HepG2 (cell line): ENCODE measurements around the gene SPOP. TPM values are rescaled to one million over a fixed set of nuclear protein-coding genes. Genes with fewer than 3 reads are reported as not detected.

Experiments used
- BORCS8-MEF2B ChIP-seq: sonication (generic); formaldehyde crosslinking; IDR thresholded peaks from 2 replicates; pipeline ENCODE4 v1.8.0; 2022; ENCODE audit warnings: mild to moderate bottlenecking, missing genetic modification reagents
- ISL2 ChIP-seq: sonication (generic); formaldehyde crosslinking; IDR thresholded peaks from 2 replicates; pipeline ENCODE4 v1.5.0; 2020; ENCODE audit warnings: missing genetic modification reagents
- PAWR ChIP-seq: sonication (generic); formaldehyde crosslinking; IDR thresholded peaks from 2 replicates; pipeline ENCODE4 v1.4.0; 2020; ENCODE audit warnings: missing genetic modification reagents, mild to moderate bottlenecking, borderline replicate concordance
- RAD21 ChIP-seq: fragments of 450-650 bp; formaldehyde crosslinking; IDR thresholded peaks from 2 replicates; pipeline ENCODE4 v1.5.0; 2020; ENCODE audit warnings: mild to moderate bottlenecking
- ZBTB20 ChIP-seq: sonication (generic); formaldehyde crosslinking; IDR thresholded peaks from 2 replicates; pipeline ENCODE4 v1.8.1; 2023; ENCODE audit warnings: missing genetic modification reagents, low read depth, mild to moderate bottlenecking, borderline replicate concordance
- ZFP41 ChIP-seq: sonication (generic); formaldehyde crosslinking; IDR thresholded peaks from 2 replicates; pipeline ENCODE4 v1.4.0; 2020; ENCODE audit warnings: mild to moderate bottlenecking, missing genetic modification reagents, borderline replicate concordance
- ZNF337 ChIP-seq: sonication (generic); formaldehyde crosslinking; IDR thresholded peaks from 2 replicates; pipeline ENCODE4 v1.5.1; 2020; ENCODE audit warnings: missing genetic modification reagents, low read depth, mild to moderate bottlenecking, borderline replicate concordance
- ZNF740 ChIP-seq: sonication (generic); formaldehyde crosslinking; IDR thresholded peaks from 2 replicates; pipeline ENCODE4 v1.4.0; 2020; ENCODE audit warnings: missing genetic modification reagents
- ZNF768 ChIP-seq: sonication (generic); formaldehyde crosslinking; IDR thresholded peaks from 2 replicates; pipeline ENCODE4 v1.4.0; 2020; ENCODE audit warnings: missing genetic modification reagents
- ZNF83 ChIP-seq: sonication (generic); formaldehyde crosslinking; IDR thresholded peaks from 2 replicates; pipeline ENCODE4 v1.4.0; 2020; ENCODE audit warnings: missing genetic modification reagents, mild to moderate bottlenecking, borderline replicate concordance
- polyA plus RNA-seq, 8 experiments: library from polyadenylated mRNA; depleted of rRNA in 3 of 8; stranded (reverse) in 7 of 8; unstranded in 1 of 8; fragments of >200 nt; fragmentation: Illumina TruSeq in 4 of 8; extraction: Trizol in 4 of 8; gene quantifications; 2 replicates each; pipeline versions ENCODE4 v1.2.1 to v1.2.3, GENCODE V29; 2011 to 2016; ENCODE audit warnings: low read depth in 4 of 8, missing spikeins in 1 of 8, mixed read lengths in 1 of 8; ENCODE audit not compliant: insufficient read depth in 1 of 8
- total RNA-seq, 5 experiments: library from RNA; depleted of rRNA; stranded (reverse); fragments of >200 nt; fragmentation: Illumina TruSeq; extraction: Trizol; gene quantifications; 2 replicates each; pipeline ENCODE4 v1.2.3, GENCODE V29; 2016; ENCODE audit warnings: low read depth in 1 of 5
- TF ChIP-seq, protein P1 (sequence below): sonication (generic); formaldehyde crosslinking; IDR thresholded peaks from one replicate; pipeline ENCODE4 v1.5.1; 2020; ENCODE audit warnings: mild to moderate bottlenecking, missing genetic modification reagents; ENCODE audit errors: not compliant biosample characterization
- TF ChIP-seq, protein P2 (sequence below): IDR thresholded peaks from 2 replicates; pipeline ENCODE4 v1.6.1; 2016; ENCODE audit warnings: mild to moderate bottlenecking, missing biosample characterization, missing genetic modification reagents
- TF ChIP-seq, protein P3 (sequence below): sonication (generic); formaldehyde crosslinking; IDR thresholded peaks from 2 replicates; pipeline ENCODE4 v1.9.0; 2022; ENCODE audit warnings: missing genetic modification reagents, mild to moderate bottlenecking, borderline replicate concordance
- TF ChIP-seq, protein P4 (sequence below): IDR thresholded peaks from 2 replicates; pipeline ENCODE4 v1.6.1; 2016; ENCODE audit warnings: mild to moderate bottlenecking

Gene SPOP
- total and polyA plus RNA-seq, 2 of the 13 experiments (the other 11 are each of a cell fraction or from before 2014, with no cell fraction given) = 52.8 to 60.8 TPM

GRCh38 chr17:49707608-49708514 is 30.0 kb upstream of the SPOP start, which contains the start of gene SLC35B1 (continued):
- TF ChIP-seq, protein P1, sequence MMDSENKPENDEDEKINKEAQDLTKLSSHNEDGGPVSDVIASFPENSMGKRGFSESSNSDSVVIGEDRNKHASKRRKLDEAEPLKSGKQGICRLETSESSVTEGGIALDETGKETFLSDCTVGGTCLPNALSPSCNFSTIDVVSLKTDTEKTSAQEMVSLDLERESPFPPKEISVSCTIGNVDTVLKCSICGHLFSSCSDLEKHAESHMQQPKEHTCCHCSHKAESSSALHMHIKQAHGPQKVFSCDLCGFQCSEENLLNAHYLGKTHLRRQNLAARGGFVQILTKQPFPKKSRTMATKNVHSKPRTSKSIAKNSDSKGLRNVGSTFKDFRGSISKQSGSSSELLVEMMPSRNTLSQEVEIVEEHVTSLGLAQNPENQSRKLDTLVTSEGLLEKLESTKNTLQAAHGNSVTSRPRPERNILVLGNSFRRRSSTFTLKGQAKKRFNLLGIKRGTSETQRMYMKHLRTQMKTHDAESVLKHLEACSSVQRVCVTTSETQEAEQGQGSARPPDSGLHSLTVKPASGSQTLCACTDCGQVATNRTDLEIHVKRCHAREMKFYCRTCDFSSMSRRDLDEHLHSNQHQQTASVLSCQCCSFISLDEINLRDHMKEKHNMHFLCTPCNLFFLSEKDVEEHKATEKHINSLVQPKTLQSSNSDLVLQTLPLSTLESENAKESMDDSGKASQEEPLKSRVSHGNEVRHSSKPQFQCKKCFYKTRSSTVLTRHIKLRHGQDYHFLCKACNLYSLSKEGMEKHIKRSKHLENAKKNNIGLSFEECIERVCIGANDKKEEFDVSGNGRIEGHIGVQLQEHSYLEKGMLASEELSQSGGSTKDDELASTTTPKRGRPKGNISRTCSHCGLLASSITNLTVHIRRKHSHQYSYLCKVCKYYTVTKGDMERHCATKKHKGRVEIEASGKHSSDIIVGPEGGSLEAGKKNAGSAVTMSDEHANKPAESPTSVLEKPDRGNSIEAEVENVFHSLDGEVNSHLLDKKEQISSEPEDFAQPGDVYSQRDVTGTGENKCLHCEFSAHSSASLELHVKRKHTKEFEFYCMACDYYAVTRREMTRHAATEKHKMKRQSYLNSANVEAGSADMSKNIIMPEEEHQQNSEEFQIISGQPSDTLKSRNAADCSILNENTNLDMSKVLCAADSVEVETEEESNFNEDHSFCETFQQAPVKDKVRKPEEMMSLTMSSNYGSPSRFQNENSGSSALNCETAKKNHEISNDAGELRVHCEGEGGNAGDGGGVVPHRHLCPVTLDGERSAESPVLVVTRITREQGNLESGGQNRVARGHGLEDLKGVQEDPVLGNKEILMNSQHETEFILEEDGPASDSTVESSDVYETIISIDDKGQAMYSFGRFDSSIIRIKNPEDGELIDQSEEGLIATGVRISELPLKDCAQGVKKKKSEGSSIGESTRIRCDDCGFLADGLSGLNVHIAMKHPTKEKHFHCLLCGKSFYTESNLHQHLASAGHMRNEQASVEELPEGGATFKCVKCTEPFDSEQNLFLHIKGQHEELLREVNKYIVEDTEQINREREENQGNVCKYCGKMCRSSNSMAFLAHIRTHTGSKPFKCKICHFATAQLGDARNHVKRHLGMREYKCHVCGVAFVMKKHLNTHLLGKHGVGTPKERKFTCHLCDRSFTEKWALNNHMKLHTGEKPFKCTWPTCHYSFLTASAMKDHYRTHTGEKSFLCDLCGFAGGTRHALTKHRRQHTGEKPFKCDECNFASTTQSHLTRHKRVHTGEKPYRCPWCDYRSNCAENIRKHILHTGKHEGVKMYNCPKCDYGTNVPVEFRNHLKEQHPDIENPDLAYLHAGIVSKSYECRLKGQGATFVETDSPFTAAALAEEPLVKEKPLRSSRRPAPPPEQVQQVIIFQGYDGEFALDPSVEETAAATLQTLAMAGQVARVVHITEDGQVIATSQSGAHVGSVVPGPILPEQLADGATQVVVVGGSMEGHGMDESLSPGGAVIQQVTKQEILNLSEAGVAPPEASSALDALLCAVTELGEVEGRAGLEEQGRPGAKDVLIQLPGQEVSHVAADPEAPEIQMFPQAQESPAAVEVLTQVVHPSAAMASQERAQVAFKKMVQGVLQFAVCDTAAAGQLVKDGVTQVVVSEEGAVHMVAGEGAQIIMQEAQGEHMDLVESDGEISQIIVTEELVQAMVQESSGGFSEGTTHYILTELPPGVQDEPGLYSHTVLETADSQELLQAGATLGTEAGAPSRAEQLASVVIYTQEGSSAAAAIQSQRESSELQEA = peak; percentile 84
- TF ChIP-seq BORCS8-MEF2B (peak; percentile 64), ZNF83 (CRISPR knock-in tag) (peak; percentile 70; the same call in 1 of the 2 replicates), ZNF337 (CRISPR knock-in tag) (peak; percentile 70; the same call in 1 of the 2 replicates), ZBTB20 (CRISPR knock-in tag) (peak; percentile 47; the same call in 1 of the 2 replicates), PAWR (no peak), ZFP41 (CRISPR knock-in tag) (no peak), ZNF740 (CRISPR knock-in tag) (peak; percentile 67; the same call in 1 of the 2 replicates), ZNF768 (CRISPR knock-in tag) (peak; percentile 76; the same call in 1 of the 2 replicates), ISL2 (CRISPR knock-in tag) (peak; percentile 81), RAD21 (CRISPR knock-in tag) (peak; percentile 69)
- TF ChIP-seq, protein P2, sequence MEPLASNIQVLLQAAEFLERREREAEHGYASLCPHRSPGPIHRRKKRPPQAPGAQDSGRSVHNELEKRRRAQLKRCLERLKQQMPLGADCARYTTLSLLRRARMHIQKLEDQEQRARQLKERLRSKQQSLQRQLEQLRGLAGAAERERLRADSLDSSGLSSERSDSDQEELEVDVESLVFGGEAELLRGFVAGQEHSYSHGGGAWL = peak; percentile 72
- TF ChIP-seq, protein P3, sequence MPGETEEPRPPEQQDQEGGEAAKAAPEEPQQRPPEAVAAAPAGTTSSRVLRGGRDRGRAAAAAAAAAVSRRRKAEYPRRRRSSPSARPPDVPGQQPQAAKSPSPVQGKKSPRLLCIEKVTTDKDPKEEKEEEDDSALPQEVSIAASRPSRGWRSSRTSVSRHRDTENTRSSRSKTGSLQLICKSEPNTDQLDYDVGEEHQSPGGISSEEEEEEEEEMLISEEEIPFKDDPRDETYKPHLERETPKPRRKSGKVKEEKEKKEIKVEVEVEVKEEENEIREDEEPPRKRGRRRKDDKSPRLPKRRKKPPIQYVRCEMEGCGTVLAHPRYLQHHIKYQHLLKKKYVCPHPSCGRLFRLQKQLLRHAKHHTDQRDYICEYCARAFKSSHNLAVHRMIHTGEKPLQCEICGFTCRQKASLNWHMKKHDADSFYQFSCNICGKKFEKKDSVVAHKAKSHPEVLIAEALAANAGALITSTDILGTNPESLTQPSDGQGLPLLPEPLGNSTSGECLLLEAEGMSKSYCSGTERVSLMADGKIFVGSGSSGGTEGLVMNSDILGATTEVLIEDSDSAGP (CRISPR knock-in tag) = peak; percentile 83
- TF ChIP-seq, protein P4, sequence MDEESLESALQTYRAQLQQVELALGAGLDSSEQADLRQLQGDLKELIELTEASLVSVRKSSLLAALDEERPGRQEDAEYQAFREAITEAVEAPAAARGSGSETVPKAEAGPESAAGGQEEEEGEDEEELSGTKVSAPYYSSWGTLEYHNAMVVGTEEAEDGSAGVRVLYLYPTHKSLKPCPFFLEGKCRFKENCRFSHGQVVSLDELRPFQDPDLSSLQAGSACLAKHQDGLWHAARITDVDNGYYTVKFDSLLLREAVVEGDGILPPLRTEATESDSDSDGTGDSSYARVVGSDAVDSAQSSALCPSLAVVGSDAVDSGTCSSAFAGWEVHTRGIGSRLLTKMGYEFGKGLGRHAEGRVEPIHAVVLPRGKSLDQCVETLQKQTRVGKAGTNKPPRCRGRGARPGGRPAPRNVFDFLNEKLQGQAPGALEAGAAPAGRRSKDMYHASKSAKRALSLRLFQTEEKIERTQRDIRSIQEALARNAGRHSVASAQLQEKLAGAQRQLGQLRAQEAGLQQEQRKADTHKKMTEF (CRISPR knock-in tag) = peak; percentile 93
